ENCODE data around the gene INSYN2B.

Gene INSYN2B

GRCh38 chr5:169906745-169907649 is 73.3 kb downstream of the INSYN2B start:
- no peaks in the 10 kb centered on the region for H3K27me3 Mint-ChIP-seq
- H3K9me3 Mint-ChIP-seq = no peaks in the 10 kb centered on the region
- no peak for ATAC-seq
- H3K27ac Mint-ChIP-seq = no peak overlapping the region
- H3K4me3 Mint-ChIP-seq = no peak overlapping the region
- H3K36me3 Mint-ChIP-seq (ENCODE audit: low read depth) = peaks cover 2% of the 10 kb centered on the region
- DNase-seq = no peak
- peaks cover 4% of the 10 kb centered on the region for H3K4me1 Mint-ChIP-seq

- Mint-ChIP-seq H3K9me3 (no peaks in the 10 kb centered on the region), H3K27ac (no peak overlapping the region), H3K36me3 (ENCODE audit: low read depth) (peaks cover 11% of the 10 kb centered on the region), H3K4me3 (no peak overlapping the region), H3K27me3 (no peaks in the 10 kb centered on the region), H3K4me1 (peaks cover 15% of the 10 kb centered on the region)
- ATAC-seq = no peak
- no peak for DNase-seq
These were observed 75.3 kb downstream of the INSYN2B start for GRCh38 chr5:169905017-169905416.

- H3K27ac Mint-ChIP-seq = no peak overlapping the region
- no peak for DNase-seq
These were observed 75.8 kb downstream of the INSYN2B start for GRCh38 chr5:169904508-169904907.

GRCh38 chr5:169904059-169904458 is 76.2 kb downstream of the INSYN2B start:
- no peaks in the 10 kb centered on the region for H3K27me3 Mint-ChIP-seq
- peaks cover 15% of the 10 kb centered on the region for H3K4me1 Mint-ChIP-seq
- H3K4me3 Mint-ChIP-seq = no peak overlapping the region
- no peak overlapping the region for H3K27ac Mint-ChIP-seq
- no peak for DNase-seq
- H3K36me3 Mint-ChIP-seq (ENCODE audit: low read depth) = peaks cover 16% of the 10 kb centered on the region
- H3K9me3 Mint-ChIP-seq = no peaks in the 10 kb centered on the region
- ATAC-seq = no peak

More at GRCh38 chr5:169904508-169904907, 75.8 kb downstream of the INSYN2B start:
- Mint-ChIP-seq H3K4me1 (peaks cover 15% of the 10 kb centered on the region), H3K27me3 (no peaks in the 10 kb centered on the region), H3K9me3 (no peaks in the 10 kb centered on the region), H3K4me3 (no peak overlapping the region), H3K36me3 (ENCODE audit: low read depth) (peaks cover 15% of the 10 kb centered on the region)
- ATAC-seq = no peak

- H3K4me3 Mint-ChIP-seq = no peak overlapping the region
- DNase-seq (peak; percentile 2), ATAC-seq (peak; percentile 82)
- no peak overlapping the region for H3K27ac Mint-ChIP-seq
- no peaks in the 10 kb centered on the region for H3K27me3 Mint-ChIP-seq
- peaks cover 15% of the 10 kb centered on the region for H3K4me1 Mint-ChIP-seq
- H3K36me3 Mint-ChIP-seq (ENCODE audit: low read depth) = peaks cover 23% of the 10 kb centered on the region
- no peaks in the 10 kb centered on the region for H3K9me3 Mint-ChIP-seq
These were observed 78.4 kb downstream of the INSYN2B start for GRCh38 chr5:169901896-169902295.

GRCh38 chr5:169897481-169897880 is 82.8 kb downstream of the INSYN2B start:
- DNase-seq (no peak), ATAC-seq (no peak)
- H3K27me3 Mint-ChIP-seq = no peaks in the 10 kb centered on the region
- no peak overlapping the region for H3K4me3 Mint-ChIP-seq
- H3K36me3 Mint-ChIP-seq (ENCODE audit: low read depth) = peaks cover 32% of the 10 kb centered on the region
- H3K4me1 Mint-ChIP-seq = peaks cover 15% of the 10 kb centered on the region
- H3K9me3 Mint-ChIP-seq = no peaks in the 10 kb centered on the region
- H3K27ac Mint-ChIP-seq = no peak overlapping the region

DNA sequence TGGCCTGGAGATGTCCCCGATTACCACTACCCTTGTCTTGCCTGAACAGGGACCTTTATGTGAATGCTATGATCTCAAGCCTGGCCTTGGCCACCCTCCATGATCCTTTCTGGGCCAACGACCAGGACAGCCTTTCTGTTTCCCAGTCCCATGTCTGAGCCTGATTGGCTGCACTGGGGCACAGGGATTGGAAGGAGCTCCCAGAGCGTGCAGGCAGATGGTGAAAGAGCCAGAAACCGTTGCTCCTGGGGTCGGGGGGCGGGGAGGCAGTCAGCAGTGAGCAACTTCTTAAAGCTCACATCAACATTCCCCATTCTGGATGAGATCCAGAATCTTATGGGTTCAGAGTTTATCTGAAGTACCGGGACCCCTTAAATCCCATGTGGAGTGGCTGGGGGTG is 84.4 kb downstream of the INSYN2B start:
- Mint-ChIP-seq H3K4me3 (no peak overlapping the region), H3K27me3 (no peaks in the 10 kb centered on the region)
- no peak for DNase-seq

GRCh38 chr5:169893571-169893970 is 86.7 kb downstream of the INSYN2B start:
- Mint-ChIP-seq H3K4me1 (no peaks in the 10 kb centered on the region), H3K27ac (no peak overlapping the region), H3K9me3 (no peaks in the 10 kb centered on the region), H3K4me3 (no peak overlapping the region), H3K36me3 (ENCODE audit: low read depth) (peaks cover 16% of the 10 kb centered on the region), H3K27me3 (no peaks in the 10 kb centered on the region)
- no peak for DNase-seq
- ATAC-seq = no peak

More for the DNA sequence above, 84.4 kb downstream of the INSYN2B start:
- ATAC-seq = no peak
- no peaks in the 10 kb centered on the region for H3K9me3 Mint-ChIP-seq
- no peak overlapping the region for H3K27ac Mint-ChIP-seq
- peaks cover 2% of the 10 kb centered on the region for H3K4me1 Mint-ChIP-seq
- peaks cover 32% of the 10 kb centered on the region for H3K36me3 Mint-ChIP-seq (ENCODE audit: low read depth)

GRCh38 chr5:169893010-169893409 is 87.3 kb downstream of the INSYN2B start:
- Mint-ChIP-seq H3K9me3 (no peaks in the 10 kb centered on the region), H3K27ac (no peak overlapping the region), H3K36me3 (ENCODE audit: low read depth) (peaks cover 17% of the 10 kb centered on the region), H3K4me1 (no peaks in the 10 kb centered on the region), H3K27me3 (no peaks in the 10 kb centered on the region), H3K4me3 (no peak overlapping the region)
- ATAC-seq = no peak
- no peak for DNase-seq

DNA sequence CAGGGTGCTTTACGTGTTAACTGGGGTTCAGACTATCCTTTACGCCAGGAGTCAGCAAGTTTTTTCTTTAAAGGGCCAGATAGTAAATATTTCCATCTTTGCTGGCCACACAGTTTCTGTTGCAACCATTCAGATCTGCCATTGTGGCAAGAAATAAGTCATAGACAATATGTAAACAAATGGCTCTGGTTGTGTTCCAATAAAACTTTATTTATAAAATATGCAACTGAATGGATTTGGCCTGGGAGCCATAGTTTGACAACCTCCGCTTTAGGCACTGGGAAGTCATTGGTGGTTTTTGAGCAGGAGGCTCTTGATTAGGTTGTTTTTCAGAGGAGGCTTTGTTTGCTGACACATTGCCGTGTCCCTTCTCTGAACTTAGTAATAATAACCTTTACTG is 90.7 kb downstream of the INSYN2B start:
- no peaks in the 10 kb centered on the region for H3K9me3 Mint-ChIP-seq
- DNase-seq (no peak), ATAC-seq (no peak)
- peaks cover 20% of the 10 kb centered on the region for H3K36me3 Mint-ChIP-seq (ENCODE audit: low read depth)
- no peaks in the 10 kb centered on the region for H3K27me3 Mint-ChIP-seq
- H3K27ac Mint-ChIP-seq = no peak overlapping the region
- no peaks in the 10 kb centered on the region for H3K4me1 Mint-ChIP-seq
- no peak overlapping the region for H3K4me3 Mint-ChIP-seq

GRCh38 chr5:169886677-169887076 is 93.6 kb downstream of the INSYN2B start:
- H3K4me1 Mint-ChIP-seq = no peaks in the 10 kb centered on the region
- no peak overlapping the region for H3K4me3 Mint-ChIP-seq
- no peak overlapping the region for H3K27ac Mint-ChIP-seq
- H3K9me3 Mint-ChIP-seq = no peaks in the 10 kb centered on the region
- ATAC-seq = no peak
- H3K36me3 Mint-ChIP-seq (ENCODE audit: low read depth) = peaks cover 38% of the 10 kb centered on the region
- no peaks in the 10 kb centered on the region for H3K27me3 Mint-ChIP-seq
- DNase-seq = no peak

GRCh38 chr5:169886033-169886432 is 94.3 kb downstream of the INSYN2B start:
- Mint-ChIP-seq H3K36me3 (ENCODE audit: low read depth) (peaks cover 36% of the 10 kb centered on the region), H3K27ac (no peak overlapping the region)

GRCh38 chr5:169881702-169882303 is 98.5 kb downstream of the INSYN2B start:
- no peak for ATAC-seq
- no peaks in the 10 kb centered on the region for H3K4me1 Mint-ChIP-seq
- H3K9me3 Mint-ChIP-seq = no peaks in the 10 kb centered on the region
- no peak for DNase-seq
- no peaks in the 10 kb centered on the region for H3K27me3 Mint-ChIP-seq
- H3K4me3 Mint-ChIP-seq = no peak overlapping the region
- H3K27ac Mint-ChIP-seq = no peak overlapping the region
- H3K36me3 Mint-ChIP-seq (ENCODE audit: low read depth) = peaks cover 45% of the 10 kb centered on the region

More at GRCh38 chr5:169886033-169886432, 94.3 kb downstream of the INSYN2B start:
- DNase-seq (no peak), ATAC-seq (no peak)
- H3K27me3 Mint-ChIP-seq = no peaks in the 10 kb centered on the region
- no peak overlapping the region for H3K4me3 Mint-ChIP-seq
- no peaks in the 10 kb centered on the region for H3K4me1 Mint-ChIP-seq
- H3K9me3 Mint-ChIP-seq = no peaks in the 10 kb centered on the region

DNA sequence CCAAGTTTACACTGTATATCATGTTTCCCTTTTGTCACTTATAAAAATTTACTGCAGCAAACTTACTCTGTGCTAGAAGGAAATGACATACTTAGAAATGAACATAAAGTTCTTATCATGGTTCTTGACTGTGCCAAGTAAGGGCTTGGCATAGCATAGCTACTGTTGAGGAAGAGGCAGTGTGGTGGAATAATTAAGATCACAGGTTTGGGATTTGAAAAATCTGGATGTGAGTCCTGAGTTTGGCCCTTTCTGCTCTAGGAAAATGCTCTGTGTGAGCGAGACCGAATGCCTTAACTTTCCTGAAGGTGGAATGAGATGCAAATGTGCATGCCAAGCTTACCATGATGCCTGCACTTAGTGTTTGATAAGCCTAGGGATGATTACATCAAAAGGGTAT is 99.5 kb downstream of the INSYN2B start:
- Mint-ChIP-seq H3K27ac (no peak overlapping the region), H3K9me3 (no peaks in the 10 kb centered on the region), H3K4me1 (peaks cover 5% of the 10 kb centered on the region), H3K27me3 (no peaks in the 10 kb centered on the region), H3K4me3 (no peak overlapping the region), H3K36me3 (ENCODE audit: low read depth) (peaks cover 47% of the 10 kb centered on the region)
- ATAC-seq (no peak), DNase-seq (no peak)

DNA sequence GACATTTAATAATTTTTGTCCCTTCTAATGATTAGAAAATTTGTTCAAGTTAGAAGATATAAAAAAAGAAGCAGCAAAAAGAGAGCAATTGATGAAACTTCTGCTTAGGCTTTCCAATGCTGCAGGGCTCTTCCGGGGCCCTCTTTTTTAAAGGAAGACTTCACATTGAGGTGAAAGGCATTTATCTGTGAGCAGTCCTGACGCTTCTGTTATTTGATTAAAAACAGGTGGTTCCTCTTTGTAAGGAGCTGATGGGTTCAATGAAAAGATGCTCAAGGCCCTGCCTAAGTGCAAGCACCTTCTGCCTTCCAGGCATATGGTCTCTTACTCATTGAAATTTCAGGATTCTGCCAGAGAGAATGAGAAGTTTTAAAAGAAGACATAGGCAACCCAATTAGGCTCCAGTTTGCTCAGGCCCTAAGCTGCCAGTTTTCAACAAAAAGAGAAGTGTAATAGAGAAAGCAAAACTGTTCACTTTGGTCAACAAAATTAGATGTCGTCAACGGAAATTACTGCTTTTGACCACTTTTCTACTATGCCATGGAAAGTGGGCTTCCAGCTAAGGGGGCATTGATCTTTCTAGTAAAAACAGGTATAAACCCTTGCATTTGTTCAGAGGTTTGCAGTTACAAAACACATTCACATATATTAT is 100.2 kb downstream of the INSYN2B start:
- no peak overlapping the region for H3K27ac Mint-ChIP-seq
- DNase-seq (no peak), ATAC-seq (no peak)

More for the DNA sequence above, 100.2 kb downstream of the INSYN2B start:
- no peaks in the 10 kb centered on the region for H3K27me3 Mint-ChIP-seq
- H3K4me1 Mint-ChIP-seq = peaks cover 8% of the 10 kb centered on the region
- H3K36me3 Mint-ChIP-seq (ENCODE audit: low read depth) = peaks cover 43% of the 10 kb centered on the region
- H3K9me3 Mint-ChIP-seq = no peaks in the 10 kb centered on the region
- no peak overlapping the region for H3K4me3 Mint-ChIP-seq

Measured in activated naive CD8-positive, alpha-beta T cell treated with anti-CD3 and anti-CD28 coated beads, Interleukin-2, amount 50 U/mL, for 24 hours (primary cell).